Measurements from ENCODE around the gene PLSCR4.

GRCh38 chr3:146283781-146284445 lies 33.0 kb upstream of the PLSCR4 start:
- no peak for TF ChIP-seq CTCF (IDR thresholded peaks at IDR 0.05; ENCODE audit: low read depth, low read length, missing input control)
- TF ChIP-seq RAD21 (IDR thresholded peaks at IDR 0.05): no peak
- no peak for TF ChIP-seq JUND (IDR thresholded peaks at IDR 0.05)
- TF ChIP-seq ZBTB33 (IDR thresholded peaks at IDR 0.05): no peak
- TF ChIP-seq GABPA (IDR thresholded peaks at IDR 0.05 in 1 of 2, conservative IDR thresholded peaks at IDR 0.05 in 1 of 2): no peak
- no peak for TF ChIP-seq TAF1 (conservative IDR thresholded peaks at IDR 0.05)
- TF ChIP-seq, protein P1, sequence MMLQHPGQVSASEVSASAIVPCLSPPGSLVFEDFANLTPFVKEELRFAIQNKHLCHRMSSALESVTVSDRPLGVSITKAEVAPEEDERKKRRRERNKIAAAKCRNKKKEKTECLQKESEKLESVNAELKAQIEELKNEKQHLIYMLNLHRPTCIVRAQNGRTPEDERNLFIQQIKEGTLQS (IDR thresholded peaks at IDR 0.05): no peak
- TF ChIP-seq RXRA (IDR thresholded peaks at IDR 0.05): no peak
- no peak for TF ChIP-seq REST (IDR thresholded peaks at IDR 0.05)
